Parathyroid adenoma (tissue), 2 donors: ENCODE data around the gene USP12.
"Not testable (repeated sequence)": the region's sequence is repeated elsewhere in the genome, so short reads cannot be mapped to it uniquely, and the experiment has no call there.

Source experiments
- H2AFZ ChIP-seq: fragments of 300-600 bp; sonication (generic); one replicate; pipeline ENCODE4 v1.7.0; 2017; ENCODE audit warnings: antibody characterized with exemption, mild to moderate bottlenecking
- H3K27ac ChIP-seq: fragments of 300-600 bp; sonication (generic); one replicate; pipeline ENCODE4 v1.7.0; 2017
- H3K27me3 ChIP-seq: fragments of 300-600 bp; sonication (generic); one replicate; pipeline ENCODE4 v1.7.0; 2017; ENCODE audit warnings: low read length; ENCODE audit not compliant: control insufficient read depth, insufficient read depth
- H3K36me3 ChIP-seq: fragments of 300-600 bp; sonication (generic); one replicate; pipeline ENCODE4 v1.7.0; 2017; ENCODE audit warnings: low read length; ENCODE audit not compliant: control insufficient read depth, insufficient read depth
- H3K4me1 ChIP-seq: fragments of 300-600 bp; sonication (generic); one replicate; pipeline ENCODE4 v1.7.0; 2017; ENCODE audit warnings: control low read depth
- H3K4me2 ChIP-seq: fragments of 300-600 bp; sonication (generic); one replicate; pipeline ENCODE4 v1.7.0; 2017; ENCODE audit warnings: low read length
- H3K4me3 ChIP-seq: fragments of 300-600 bp; sonication (generic); one replicate; pipeline ENCODE4 v1.7.0; 2017; ENCODE audit warnings: low read depth, low read length
- H3K79me2 ChIP-seq: fragments of 300-600 bp; sonication (generic); one replicate; pipeline ENCODE4 v1.7.0; 2017; ENCODE audit warnings: control low read depth
- H3K9ac ChIP-seq: fragments of 300-600 bp; sonication (generic); one replicate; pipeline ENCODE4 v1.7.0; 2017; ENCODE audit warnings: mild to moderate bottlenecking
- H3K9me3 ChIP-seq: fragments of 300-600 bp; sonication (generic); one replicate; pipeline ENCODE4 v1.7.0; 2017; ENCODE audit warnings: low read length; ENCODE audit not compliant: control insufficient read depth
- CTCF ChIP-seq: fragments of 300-600 bp; sonication (generic); IDR thresholded peaks from one replicate; pipeline ENCODE4 v1.7.0; 2017; ENCODE audit warnings: antibody characterized with exemption, mild to moderate bottlenecking
- donor health status: primary hyperparathyroidism.

Gene USP12, protein sequence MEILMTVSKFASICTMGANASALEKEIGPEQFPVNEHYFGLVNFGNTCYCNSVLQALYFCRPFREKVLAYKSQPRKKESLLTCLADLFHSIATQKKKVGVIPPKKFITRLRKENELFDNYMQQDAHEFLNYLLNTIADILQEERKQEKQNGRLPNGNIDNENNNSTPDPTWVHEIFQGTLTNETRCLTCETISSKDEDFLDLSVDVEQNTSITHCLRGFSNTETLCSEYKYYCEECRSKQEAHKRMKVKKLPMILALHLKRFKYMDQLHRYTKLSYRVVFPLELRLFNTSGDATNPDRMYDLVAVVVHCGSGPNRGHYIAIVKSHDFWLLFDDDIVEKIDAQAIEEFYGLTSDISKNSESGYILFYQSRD

DNA sequence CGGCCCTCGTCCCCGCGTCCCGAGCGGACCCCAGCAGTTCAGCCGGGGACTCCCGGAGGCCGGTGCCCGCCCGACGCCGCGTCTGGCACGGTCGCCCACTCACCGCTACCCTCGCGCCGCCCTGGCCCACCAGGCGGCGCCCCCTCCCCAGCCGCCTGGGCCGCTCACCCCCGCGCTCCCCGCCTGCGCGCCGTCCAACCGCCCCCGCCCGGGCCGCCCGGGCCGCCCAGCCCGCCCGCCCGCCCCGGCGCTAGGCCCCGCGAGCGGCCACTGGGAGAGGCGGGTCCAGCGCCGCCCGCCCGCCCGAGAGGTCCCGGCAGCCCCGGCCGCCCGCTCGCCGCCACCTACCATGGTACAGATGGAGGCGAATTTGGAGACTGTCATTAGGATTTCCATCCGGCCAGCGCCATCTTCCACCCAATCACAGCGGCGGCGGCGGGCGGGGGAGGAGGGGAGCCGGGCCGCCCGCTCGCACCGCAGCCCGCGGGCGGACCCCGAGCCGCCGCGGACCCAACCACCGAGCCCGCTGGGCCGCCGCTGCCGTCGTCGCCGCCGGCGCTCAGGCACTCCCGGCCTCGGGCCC lies at the start of gene USP12:
USP12 (minus strand) TSS at position 568 of the 583 bp plus-strand sequence; CDS start at position 396, 172 bp downstream.
- Histone ChIP-seq H2AFZ (peak within 1 kb of the TSS; percentile 80), H3K27me3 (no peaks in the 10 kb centered on the region), H3K4me3 (peak within 1 kb of the TSS; percentile 76), H3K9ac (peak within 1 kb of the TSS; percentile 19), H3K36me3 (no peaks in the 10 kb centered on the region), H3K79me2 (peaks cover 11% of the 10 kb centered on the region), H3K4me2 (peak within 1 kb of the TSS; percentile 86), H3K4me1 (peaks cover 7% of the 10 kb centered on the region), H3K27ac (peak within 1 kb of the TSS; percentile 74), H3K9me3 (no peaks in the 10 kb centered on the region)
- no peak for TF ChIP-seq CTCF

DNA sequence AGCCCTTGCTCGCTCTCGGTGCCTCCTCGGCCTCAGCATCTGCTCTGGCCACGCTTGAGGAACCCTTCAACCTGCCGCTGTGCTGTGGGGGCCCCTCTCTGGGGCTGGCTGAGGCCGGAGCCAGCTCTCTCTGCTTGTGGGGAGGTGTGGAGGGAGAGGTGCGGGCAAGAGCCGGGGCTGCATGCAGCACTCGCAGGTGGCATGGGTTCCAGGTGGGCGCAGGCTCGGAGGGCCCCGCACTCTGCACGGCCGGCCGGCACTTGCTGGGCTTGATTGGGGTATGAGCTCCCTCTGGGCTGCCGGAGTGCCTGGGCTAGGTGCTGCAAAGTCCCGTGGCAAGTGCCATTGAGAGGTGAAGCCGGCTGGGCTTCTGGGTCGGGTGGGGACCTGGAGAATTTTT lies 48.0 kb upstream of the USP12 start:
- no peaks in the 10 kb centered on the region for H3K79me2 ChIP-seq
- no peak overlapping the region for H3K4me3 ChIP-seq
- H3K4me2 ChIP-seq, result no peak overlapping the region
- no peaks in the 10 kb centered on the region for H3K4me1 ChIP-seq
- H3K9ac ChIP-seq, result no peak overlapping the region
- no peaks in the 10 kb centered on the region for H3K9me3 ChIP-seq
- no peaks in the 10 kb centered on the region for H3K36me3 ChIP-seq
- no peaks in the 10 kb centered on the region for H3K27me3 ChIP-seq
- H3K27ac ChIP-seq, result no peak overlapping the region
- no peak overlapping the region for H2AFZ ChIP-seq
- no peak for TF ChIP-seq CTCF

GRCh38 chr13:27218861-27219260 lies 47.2 kb upstream of the USP12 start:
- not testable (repeated sequence) for H3K4me1 ChIP-seq, H2AFZ ChIP-seq, H3K27ac ChIP-seq, H3K4me2 ChIP-seq, H3K27me3 ChIP-seq, H3K36me3 ChIP-seq, H3K9me3 ChIP-seq, H3K9ac ChIP-seq, H3K79me2 ChIP-seq, H3K4me3 ChIP-seq

- not testable (repeated sequence) for H3K27me3 ChIP-seq, H3K27ac ChIP-seq, H3K79me2 ChIP-seq, H2AFZ ChIP-seq, H3K36me3 ChIP-seq, H3K4me2 ChIP-seq, H3K9ac ChIP-seq, H3K9me3 ChIP-seq, H3K4me1 ChIP-seq, H3K4me3 ChIP-seq
Observed at GRCh38 chr13:27217791-27218190, 46.2 kb upstream of the USP12 start.

GRCh38 chr13:27213386-27213785 lies 41.8 kb upstream of the USP12 start:
- not testable (repeated sequence) for H3K27ac ChIP-seq, H3K36me3 ChIP-seq, H3K27me3 ChIP-seq, H3K9me3 ChIP-seq, H3K4me1 ChIP-seq, H2AFZ ChIP-seq, H3K9ac ChIP-seq, H3K79me2 ChIP-seq, H3K4me2 ChIP-seq, H3K4me3 ChIP-seq

GRCh38 chr13:27211771-27212364 lies 40.3 kb upstream of the USP12 start:
- no peaks in the 10 kb centered on the region for H3K27me3 ChIP-seq
- no peak overlapping the region for H3K4me2 ChIP-seq
- no peak overlapping the region for H3K9ac ChIP-seq
- no peaks in the 10 kb centered on the region for H3K9me3 ChIP-seq
- no peaks in the 10 kb centered on the region for H3K4me1 ChIP-seq
- H3K4me3 ChIP-seq, result no peak overlapping the region
- no peak overlapping the region for H2AFZ ChIP-seq
- no peaks in the 10 kb centered on the region for H3K79me2 ChIP-seq
- no peaks in the 10 kb centered on the region for H3K36me3 ChIP-seq
- no peak for TF ChIP-seq CTCF
- H3K27ac ChIP-seq, result no peak overlapping the region
